GM21360 (cell line): Measurements from ENCODE around the gene ECHS1.

ENCODE experiments used
- ATAC-seq: cut with Tn5 transposase; IDR thresholded peaks from one replicate; pipeline ENCODE4 v1.9.1; 2021; ENCODE audit warnings: mild to moderate bottlenecking, moderate library complexity; ENCODE audit not compliant: unreplicated experiment

ECHS1 gene

DNA sequence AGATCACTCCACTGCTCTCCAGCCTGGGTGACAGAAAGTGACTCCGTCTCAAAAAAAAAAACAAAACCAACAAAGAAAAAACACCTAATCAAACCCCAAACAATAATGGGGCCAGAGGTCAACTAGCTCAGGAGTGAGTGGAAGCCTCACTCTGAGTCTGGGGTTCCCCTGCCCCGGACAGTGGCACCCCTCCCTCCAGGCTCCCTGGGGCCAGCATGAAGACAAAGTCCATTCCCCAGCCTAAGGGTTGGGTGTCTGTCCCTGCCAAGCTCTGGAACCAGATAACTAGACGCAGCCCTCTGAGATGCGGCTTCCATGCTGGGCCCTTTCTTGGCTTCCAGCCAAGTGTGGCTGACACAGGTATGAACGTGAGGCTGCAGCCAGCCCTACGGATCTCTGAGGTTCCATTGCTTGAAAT is 13.6 kb downstream of the ECHS1 start:
- ATAC-seq, result no peak

DNA sequence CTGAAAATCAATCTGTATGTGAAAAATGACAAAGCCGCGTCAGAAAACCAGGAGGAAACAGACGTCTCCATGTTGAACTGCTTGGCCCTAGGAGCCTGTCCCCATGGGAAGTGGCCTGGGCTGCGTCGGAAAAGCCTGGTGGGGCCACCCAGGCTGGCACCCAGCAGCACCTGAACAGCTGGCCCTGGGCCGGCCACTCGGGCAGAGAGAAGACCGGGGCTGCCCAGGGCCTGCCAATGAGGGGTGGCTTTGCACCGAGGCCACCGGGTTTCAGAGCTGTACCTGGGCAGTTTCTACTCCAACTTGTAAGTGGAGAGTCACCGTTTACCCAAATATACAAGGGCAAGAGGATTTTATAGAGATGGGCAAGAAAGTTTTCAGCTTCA is 14.2 kb downstream of the ECHS1 start:
- ATAC-seq, result no peak

DNA sequence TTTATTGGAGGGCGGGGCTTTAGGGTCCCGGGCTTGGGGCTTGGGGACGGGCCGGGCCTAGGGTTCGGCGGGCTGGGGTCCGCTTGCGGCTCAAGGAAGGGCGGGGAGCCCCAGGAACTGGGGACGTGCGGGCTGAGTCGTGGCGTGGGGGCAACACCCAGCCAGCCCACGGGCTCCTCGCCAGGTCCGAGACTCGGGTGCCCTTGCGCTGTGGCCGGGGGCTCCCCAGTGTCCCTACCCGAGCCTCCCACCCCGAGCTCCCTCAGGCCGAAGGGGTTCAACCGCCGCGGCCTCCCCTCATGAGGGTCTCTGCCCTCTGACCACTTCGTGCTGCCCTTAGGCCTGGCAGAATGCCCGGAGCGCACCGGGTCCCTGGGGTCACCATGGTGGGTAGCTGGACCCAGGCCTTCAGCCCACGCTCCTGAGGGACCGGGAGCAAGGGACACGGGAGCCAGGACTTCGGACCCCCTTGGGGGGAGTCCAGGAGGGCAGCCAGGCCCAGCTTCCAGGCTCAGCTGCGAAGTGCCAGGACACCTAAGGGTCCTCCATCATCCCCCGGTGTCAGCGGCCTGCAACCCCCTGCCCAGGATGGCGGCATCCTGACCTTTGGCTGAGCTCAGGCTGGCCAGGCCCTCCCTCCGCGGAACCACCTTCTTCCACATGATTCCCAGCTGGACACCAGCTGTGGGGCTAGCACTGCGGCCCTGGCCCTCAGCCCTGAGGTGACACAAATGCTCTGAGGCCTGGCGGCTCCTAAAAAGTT is 14.8 kb downstream of the ECHS1 start:
- no peak for ATAC-seq

DNA sequence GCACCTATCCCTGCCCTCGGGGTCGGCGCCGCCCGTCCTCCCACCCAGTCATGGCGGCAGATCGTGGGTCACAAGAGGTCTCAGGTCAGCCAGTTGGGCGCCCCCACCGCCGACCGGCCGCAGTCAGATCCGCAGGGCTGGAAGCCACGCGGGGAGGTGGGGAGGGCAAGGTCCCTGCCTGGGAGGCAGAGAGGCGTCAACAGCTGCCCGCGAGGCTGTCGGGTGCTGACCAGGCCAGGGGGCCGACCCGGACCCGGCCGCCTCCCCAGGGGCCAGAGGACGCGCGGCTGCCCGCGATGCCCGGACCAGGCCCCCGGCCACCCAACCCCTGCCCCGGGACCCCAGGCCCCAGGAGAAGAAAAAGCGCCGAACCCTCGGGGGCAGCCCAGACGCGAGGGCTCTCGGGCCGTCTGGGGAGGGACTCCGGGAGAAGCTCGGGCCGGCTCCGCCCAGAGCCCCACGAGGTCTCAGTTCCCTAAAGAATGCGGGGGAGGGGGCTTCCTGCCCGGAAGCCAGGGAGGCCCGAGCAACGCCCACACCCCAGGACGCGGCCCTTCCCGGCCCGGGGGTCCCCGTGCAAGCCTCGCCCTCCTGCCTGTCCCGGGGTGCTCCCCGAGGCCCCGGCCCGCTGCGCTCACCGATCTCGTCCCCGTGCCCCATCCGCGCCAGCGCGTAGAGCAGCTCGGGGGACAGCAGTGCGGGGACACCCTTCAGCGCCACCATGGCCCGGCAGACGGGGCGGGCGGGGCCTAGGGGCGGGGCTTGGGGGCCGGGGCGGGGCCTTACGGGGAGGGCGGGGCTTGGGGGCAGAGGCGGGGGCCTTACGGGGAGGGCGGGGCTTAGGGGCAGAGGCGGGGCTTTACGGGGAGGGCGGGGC is 15.6 kb downstream of the ECHS1 start, which contains the start of gene FUOM:
TSS of gene FUOM (minus strand) at position 735 of the 877 bp plus-strand sequence. CDS start at position 723, 12 bp downstream.
- ATAC-seq, result peak; percentile 64

DNA sequence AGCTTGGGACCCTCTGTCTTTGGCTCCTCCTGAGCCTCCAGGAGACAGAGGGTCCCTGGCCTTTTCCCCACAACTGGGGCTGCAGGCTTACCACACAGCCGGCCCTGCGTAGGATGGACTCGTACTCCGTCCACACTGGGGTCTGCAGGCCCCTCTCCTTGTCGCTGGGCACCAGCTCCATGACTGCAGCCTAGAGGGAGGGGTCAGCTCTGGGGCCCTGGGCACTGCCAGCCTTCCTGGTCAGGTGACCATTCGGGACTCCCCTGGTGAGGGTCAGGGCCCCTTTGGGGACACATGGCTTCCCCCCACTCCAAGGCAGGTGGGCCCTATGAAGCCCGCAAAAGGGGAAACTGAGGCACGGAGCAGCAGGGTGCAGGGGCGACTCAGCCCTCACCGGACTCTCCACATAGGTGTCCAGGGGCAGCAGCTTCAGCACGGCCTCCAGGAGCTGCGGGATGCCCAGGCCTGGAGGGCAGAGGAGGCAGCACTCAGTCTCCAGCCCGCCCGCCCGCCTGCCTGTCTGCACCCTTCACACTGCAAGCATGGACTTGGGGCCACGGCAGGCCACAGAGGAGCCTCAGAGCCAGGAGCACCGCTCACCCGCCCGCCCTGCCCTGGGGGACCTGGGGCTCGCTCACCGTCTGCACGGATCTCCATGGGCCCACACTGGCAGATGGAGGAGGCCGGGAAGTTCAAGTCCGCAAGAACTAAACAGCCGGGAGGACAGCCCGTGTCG is 16.4 kb downstream of the ECHS1 start:
- no peak for ATAC-seq

DNA sequence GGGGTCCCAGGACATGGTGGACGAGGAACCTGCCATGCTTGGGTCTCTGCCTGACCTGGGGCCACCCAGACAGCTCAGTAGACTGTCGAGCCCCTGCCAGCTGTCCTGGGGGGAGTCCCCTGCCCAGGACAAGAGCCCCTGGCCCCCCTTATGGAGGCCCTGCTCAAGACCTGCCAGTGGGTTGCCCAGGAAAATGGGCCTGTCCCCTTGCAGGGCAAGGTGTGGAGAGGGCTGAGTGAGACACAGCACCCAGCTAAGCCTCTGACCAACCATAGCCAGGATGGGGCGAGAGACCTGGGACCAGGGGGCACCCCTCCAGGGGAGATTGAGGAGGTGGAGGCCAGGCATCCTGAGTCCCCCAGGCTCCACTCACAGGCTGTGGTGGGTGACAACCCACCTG is 17.2 kb downstream of the ECHS1 start:
- no peak for ATAC-seq

DNA sequence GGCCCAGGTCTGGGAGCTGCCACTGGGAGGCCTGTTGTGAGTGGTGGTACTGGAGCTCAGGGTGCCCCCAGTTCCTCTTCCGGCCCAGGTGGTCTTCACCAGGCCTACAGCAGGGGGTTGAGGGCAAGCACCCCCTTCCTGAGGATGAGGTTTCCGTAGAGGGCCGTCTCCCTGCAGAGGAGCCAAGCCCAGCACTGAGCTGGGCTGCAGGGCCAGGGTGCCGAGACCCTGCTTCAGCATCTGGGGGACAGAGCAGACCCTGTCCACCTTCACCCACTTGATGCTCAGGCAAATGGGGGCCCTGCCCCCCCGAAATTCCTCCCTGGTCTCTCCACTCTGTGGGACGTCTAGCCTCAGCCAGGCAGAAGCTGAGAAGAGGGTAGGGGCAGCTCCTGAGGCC is 17.9 kb downstream of the ECHS1 start:
- ATAC-seq, result no peak

DNA sequence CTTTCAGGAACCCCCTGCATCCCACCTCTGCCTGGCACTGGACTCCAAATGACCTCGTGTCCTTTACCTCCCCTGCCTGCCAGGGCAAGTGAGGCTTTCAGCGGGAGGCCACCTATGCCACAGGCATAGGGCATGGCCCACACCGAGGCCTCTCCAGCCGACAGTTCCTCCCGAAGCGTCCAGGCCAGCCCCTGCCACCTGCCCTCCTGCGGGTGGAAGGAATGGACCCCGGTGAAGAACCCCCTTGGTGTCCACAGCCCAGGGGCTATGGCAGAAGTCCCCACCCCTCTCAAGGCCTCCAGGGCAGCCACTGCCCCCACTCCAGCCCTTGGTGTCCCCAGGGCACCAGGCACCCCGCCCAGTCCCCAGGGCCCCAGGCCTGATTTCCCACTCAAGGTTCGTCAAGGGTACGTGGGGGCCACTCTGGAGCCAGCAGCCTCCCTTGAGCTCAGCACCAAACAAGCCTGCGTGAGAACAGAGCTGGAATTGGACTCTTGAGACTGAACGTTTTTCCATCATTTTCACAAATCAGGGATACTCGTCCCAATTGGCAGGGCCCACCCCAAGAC is 18.4 kb downstream of the ECHS1 start:
- no peak for ATAC-seq

DNA sequence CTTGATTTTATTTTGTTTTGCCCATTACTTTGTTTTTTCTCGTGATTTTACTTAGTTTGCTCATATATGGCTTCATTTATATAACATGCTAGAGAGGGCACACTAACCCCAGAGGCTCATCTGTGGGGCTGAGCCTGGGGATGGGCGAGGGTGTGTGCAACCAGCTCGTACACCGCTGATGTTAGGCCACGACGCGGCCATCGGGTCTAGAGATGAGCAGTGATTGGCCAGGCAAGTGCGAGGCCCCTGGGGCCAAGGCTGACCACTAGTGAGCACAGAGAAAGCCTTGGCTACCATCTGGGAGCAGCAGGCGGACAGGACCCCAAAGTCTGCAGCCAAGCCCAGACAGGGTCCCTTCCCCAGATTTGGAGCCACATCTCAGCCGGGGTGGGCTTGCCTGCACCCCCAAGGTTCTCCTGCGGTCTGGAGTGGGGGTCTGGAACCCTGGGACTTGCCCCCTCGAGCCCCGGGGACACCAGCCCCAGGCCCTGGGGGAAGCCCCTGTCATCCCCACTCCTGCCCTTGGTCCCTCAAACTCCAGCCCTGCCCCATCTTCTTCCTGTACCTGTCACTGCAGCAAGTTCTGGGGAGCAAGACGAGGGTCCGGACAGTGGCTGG is 19.1 kb downstream of the ECHS1 start:
- ATAC-seq, result no peak

DNA sequence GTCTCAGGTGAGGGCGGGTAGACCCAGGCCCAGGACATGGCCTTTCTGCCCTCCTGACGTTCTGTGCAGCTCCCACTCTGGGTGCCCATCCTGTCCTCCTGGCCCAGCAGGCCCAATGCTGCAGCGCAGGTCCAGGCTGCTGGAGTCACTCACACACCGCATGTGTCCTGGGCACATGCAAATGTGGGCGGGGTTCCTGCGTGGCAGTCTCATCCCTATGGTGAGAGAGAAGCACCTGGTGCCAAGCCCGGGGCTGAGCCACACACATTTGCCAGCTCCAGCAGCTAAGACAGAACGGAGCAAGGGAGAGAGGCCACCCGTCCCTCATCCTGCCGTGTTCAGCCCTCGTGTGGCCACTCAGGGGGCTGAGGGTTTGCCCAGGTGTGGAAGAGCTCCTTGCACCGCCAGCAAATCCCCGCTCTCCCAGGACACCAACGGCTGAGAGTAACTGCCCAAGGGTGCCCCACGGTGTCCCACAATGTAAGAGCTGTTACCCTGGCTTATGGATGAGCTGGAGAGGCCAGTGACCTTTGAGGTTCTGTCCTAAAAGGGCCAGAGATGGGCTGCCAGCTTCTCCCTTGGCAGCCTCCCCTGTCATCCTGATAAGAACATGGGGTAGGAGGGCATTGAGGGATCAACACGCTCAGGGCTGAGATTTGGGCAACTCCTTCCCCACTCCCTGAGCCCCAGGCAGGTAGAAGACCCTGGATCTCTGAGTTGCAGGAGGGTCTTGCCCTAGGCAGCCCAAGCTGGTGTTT is 19.8 kb downstream of the ECHS1 start:
- no peak for ATAC-seq

DNA sequence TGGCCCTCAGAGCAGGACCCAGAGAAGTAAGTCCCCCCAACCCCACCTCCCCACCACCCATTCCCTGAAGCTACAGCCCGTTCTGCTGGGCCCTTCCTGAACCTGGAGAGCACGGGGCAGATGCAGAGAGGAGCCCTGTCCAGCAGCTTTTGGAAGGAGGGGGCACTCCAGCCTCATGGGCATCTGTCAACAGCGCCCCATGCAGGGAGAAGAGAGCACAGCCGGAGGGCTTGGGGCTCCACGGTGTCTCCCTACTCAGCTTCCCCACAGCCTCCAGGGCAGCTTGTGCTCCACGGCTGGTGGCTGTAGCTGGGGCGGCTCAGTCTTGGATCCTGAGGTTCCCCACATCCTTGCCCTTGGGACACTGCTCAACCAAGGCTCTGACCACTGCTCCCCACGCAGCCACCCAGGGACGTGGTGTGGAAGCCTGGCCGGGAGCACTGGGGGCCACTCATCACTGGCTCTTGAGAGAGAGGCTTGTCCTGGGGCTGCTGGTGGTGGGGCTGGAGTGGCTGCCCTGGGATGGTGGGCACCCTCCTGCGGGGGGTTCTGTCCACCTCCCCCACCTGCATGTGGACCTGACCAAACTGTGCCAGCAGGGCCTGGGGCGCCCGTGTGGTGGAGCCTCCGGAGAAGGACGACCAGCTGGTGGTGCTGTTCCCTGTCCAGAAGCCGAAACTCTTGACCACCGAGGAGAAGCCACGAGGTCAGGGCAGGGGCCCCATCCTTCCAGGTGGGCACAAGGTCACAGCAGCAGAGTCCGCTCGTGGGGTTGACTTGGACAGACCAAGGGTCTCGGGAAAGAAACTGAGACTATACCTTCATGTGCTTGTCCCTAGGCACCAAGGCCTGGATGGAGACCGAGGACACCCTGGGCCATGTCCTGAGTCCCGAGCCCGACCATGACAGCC is 21.5 kb downstream of the ECHS1 start:
- no peak for ATAC-seq

DNA sequence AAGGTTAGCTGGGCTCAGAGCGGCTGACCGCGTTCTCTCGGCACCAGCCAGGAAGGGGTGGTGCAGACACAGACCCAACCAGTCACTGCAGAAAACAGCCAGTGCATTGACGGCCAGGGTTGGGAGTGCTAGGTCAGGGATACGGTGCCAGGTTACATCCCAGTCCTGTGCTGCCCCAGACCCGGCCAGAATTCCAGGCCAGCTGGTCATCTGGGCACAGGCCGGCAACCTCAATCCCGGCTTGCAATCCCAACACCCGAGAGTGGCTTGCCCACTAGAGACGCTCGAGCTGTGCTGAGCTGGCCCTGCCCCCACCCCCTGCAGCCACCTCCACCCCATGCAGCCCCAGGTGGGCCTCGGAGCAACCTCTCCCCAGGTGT is 22.2 kb downstream of the ECHS1 start:
- ATAC-seq, result no peak

DNA sequence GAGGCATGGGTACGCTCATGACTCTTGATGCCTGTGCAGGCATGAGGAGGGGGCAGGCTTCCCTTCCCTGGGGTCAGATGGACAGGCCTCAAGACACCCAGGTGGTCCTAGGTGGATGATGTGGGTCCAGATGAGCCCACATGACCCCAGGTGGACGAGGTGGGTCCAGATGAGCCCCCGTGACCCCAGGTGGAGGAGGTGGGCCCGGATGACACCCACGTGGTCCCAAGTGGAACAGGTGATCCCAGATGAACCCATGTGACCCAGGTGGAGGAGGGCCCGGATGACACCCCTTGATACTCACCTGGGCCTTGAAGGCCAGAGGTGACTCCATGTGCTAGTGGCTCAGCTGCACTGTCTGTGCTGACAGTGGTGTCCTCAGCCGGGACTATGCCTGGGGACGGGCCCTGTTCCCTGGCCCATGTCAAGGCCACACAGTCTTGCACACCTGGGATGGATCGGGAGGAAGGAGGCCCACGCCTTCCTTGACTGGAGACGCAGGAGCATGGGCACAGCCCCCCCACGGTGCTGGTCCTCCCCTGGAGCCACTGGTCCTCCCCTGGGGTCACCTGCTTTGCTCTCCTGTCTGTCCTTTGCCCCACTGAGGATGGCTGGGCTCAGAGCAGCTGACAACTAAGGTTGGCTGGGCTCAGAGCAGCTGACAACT is 22.7 kb downstream of the ECHS1 start:
- ATAC-seq, result no peak

DNA sequence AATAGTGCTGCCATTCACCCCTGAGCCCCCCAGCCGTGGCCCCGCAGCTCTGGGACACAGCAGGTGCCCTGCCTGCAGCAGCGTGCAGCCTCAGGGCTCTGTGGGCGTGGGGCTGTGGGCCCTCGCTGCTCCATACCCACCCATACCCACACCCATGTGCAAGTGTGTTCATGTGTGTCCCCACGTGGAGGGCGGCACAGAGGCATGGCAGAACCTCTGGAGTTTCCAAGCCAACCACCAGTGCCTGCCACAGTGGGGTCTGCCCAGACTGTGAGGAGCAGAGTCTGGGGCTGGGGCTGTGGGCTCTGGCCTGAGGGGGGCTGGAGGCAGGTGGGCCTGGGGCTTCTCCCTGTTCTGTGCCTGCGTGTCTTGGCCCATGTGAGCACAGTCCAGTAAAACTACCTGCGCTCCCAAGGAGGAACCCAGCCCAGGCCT is 23.6 kb downstream of the ECHS1 start:
- no peak for ATAC-seq

DNA sequence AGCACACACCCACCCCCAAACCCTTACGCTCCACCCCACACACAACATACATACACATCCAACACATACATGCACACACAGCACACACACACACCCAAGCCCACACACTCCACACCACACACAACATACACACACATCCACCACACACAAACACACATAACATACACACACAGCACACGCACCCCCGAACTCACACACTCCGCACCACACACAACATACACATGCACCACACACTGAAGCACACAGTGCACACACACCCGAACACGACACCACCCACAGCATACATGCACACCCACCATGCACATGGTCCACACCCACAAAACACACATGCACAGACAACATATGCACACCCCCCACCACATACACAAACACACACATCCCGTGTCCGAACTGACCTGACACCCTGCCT is 24.0 kb downstream of the ECHS1 start:
- ATAC-seq, result no peak

DNA sequence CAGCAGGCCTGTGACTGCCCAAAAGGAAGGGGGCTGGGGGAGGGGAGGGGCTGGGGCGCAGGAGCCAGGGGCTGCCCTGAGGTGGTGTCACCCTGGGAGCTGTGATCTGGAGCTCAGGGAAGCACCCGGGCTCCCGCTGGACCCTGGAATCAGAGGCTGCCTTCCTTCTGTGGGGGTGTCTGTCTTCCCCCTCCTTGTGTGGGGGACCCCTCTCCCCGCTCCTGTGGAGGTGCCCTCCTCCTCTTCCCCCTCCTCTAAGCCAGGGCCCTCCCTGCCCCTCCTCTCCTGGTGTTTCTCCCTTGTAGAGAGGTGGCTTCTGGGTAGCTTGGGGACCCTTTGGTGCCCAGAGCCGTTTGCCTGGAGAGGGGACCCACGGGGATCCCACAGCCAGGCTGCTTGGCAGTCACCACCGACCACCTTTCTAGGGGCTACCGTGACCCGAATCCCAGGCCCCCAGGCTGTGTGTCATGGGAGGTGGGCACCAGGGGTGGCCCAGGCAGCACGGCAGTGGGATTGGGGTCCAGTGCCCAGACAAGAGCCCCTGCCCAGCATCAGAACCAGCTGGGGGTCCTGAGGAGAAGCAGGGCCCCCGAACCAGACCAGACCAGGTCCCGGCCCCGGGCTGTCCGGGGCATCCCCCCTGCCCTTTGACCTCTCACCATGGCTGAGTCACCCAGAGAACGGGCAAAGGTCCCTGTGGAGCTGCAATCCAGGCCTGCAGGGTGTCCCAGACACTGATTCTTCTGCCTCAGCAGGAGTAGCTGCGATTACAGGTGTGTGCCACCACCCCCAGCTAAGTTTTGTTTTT is 25.2 kb downstream of the ECHS1 start:
- no peak for ATAC-seq

DNA sequence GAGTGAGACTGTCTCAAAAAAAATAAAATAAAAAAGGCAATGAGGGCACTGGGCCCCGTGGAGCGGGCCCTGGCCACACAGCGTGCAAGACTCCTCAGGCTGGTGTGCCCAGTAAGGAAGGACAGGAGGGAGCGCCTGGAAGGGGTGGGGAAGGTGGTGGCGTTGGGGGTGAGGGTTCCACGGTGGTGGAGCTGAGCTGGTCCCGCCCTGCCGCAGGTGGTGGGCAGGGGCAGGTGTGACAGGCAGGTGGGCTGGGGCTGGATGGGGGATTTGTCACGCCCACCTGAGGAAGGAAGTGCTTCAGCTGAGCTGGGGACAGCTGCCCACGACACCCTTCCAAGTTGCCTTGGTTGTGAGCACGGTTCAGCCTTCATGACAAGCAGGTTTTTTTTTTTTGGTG is 26.7 kb downstream of the ECHS1 start:
- no peak for ATAC-seq

DNA sequence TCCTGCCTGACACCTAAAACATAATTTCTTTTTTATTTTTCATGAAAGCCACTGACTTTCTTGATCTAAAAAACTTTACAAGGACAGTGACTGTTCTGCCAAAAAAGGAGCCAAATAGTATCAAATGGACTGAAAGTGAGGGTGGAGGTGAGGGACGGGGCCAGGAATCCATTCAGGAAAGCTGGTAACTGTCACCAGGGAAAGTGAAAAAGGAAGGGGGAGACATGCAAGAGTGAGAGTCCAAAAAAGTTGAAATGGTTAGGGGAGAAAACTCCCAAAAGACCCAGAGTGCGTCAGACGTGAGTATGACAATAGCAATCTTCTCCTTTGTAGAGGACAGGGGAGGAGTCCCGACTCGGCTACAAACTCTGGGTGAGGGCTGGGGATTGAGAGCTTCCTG is 28.9 kb downstream of the ECHS1 start:
- ATAC-seq, result no peak
